ENCODE data around the gene SLC16A4. TPM values are rescaled to one million over a fixed set of nuclear protein-coding genes. Genes with fewer than 3 reads are reported as not detected.

Gene SLC16A4
- total RNA-seq, 3 donors from 2014 or later: 0.96 to 31.5 (median 14.4) TPM

DNA sequence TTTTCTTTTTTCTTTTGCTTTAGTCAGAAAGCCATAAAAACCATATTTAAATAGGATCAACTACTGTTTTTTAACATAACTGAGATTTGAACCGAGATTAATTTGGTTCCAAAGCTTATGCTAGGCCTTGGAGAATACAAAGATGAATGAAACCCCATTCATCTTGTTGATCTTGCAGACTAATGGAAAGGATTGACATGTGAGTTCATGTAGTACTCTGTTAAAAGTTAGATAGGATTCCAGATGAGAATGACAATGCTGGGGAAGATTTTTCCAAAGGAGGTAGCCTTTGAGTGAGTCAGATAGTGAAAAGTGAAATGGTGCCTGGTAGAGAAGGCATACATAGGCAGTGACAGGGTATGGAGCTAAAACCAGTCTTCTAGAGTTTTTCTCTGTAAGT is 29.0 kb downstream of the SLC16A4 start:
- Histone ChIP-seq H3K4me3 (no peak overlapping the region), H3K4me1 (no peaks in the 10 kb centered on the region), H3K27me3 (no peaks in the 10 kb centered on the region), H3K9me3 (no peaks in the 10 kb centered on the region), H3K36me3 (no peaks in the 10 kb centered on the region), H3K27ac (no peak overlapping the region)
- no peak for DNase-seq (ENCODE audit: low spot score in 2 of 2)
- TF ChIP-seq POLR2AphosphoS5 (IDR thresholded peaks at IDR 0.05) (no peak), POLR2A (IDR thresholded peaks at IDR 0.05) (no peak)
- TF ChIP-seq, protein P1, sequence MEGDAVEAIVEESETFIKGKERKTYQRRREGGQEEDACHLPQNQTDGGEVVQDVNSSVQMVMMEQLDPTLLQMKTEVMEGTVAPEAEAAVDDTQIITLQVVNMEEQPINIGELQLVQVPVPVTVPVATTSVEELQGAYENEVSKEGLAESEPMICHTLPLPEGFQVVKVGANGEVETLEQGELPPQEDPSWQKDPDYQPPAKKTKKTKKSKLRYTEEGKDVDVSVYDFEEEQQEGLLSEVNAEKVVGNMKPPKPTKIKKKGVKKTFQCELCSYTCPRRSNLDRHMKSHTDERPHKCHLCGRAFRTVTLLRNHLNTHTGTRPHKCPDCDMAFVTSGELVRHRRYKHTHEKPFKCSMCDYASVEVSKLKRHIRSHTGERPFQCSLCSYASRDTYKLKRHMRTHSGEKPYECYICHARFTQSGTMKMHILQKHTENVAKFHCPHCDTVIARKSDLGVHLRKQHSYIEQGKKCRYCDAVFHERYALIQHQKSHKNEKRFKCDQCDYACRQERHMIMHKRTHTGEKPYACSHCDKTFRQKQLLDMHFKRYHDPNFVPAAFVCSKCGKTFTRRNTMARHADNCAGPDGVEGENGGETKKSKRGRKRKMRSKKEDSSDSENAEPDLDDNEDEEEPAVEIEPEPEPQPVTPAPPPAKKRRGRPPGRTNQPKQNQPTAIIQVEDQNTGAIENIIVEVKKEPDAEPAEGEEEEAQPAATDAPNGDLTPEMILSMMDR (IDR thresholded peaks at IDR 0.05): no peak
- intact Hi-C loops (cut with DNase I; ENCODE audit: low total_unique reads): no loop called here

GRCh38 chr1:110360431-110360830 is 30.4 kb downstream of the SLC16A4 start:
- TF ChIP-seq POLR2A (IDR thresholded peaks at IDR 0.05) (no peak), POLR2AphosphoS5 (IDR thresholded peaks at IDR 0.05) (no peak)
- TF ChIP-seq, protein P1 (IDR thresholded peaks at IDR 0.05): no peak
- H3K27ac ChIP-seq: no peak overlapping the region
- no peak overlapping the region for H3K4me3 ChIP-seq
- DNase-seq (ENCODE audit: low spot score in 2 of 2): no peak
- H3K36me3 ChIP-seq: no peaks in the 10 kb centered on the region
- no peaks in the 10 kb centered on the region for H3K27me3 ChIP-seq
- H3K4me1 ChIP-seq: no peaks in the 10 kb centered on the region
- no peaks in the 10 kb centered on the region for H3K9me3 ChIP-seq
- intact Hi-C loops (cut with DNase I; ENCODE audit: low total_unique reads): no loop called here

GRCh38 chr1:110356379-110356778 is 34.4 kb downstream of the SLC16A4 start:
- Histone ChIP-seq H3K4me1 (no peaks in the 10 kb centered on the region), H3K27me3 (no peaks in the 10 kb centered on the region), H3K27ac (no peak overlapping the region), H3K4me3 (no peak overlapping the region), H3K36me3 (no peaks in the 10 kb centered on the region), H3K9me3 (no peaks in the 10 kb centered on the region)
- intact Hi-C loops (cut with DNase I; ENCODE audit: low total_unique reads): no loop called here
- TF ChIP-seq POLR2AphosphoS5 (IDR thresholded peaks at IDR 0.05): no peak
- TF ChIP-seq POLR2A (IDR thresholded peaks at IDR 0.05): no peak
- TF ChIP-seq, protein P1 (IDR thresholded peaks at IDR 0.05): no peak
- no peak for DNase-seq (ENCODE audit: low spot score in 2 of 2)

GRCh38 chr1:110355321-110355720 is 35.5 kb downstream of the SLC16A4 start:
- Histone ChIP-seq H3K4me1 (no peaks in the 10 kb centered on the region), H3K4me3 (no peak overlapping the region), H3K36me3 (no peaks in the 10 kb centered on the region), H3K27ac (peak overlapping the region in 1 of 2 donors; percentile 6), H3K27me3 (no peaks in the 10 kb centered on the region), H3K9me3 (no peaks in the 10 kb centered on the region)
- TF ChIP-seq, protein P1 (IDR thresholded peaks at IDR 0.05): no peak
- intact Hi-C loops (cut with DNase I; ENCODE audit: low total_unique reads): no loop called here
- DNase-seq (ENCODE audit: low spot score in 2 of 2): no peak

- H3K4me3 ChIP-seq: no peak overlapping the region
- no peaks in the 10 kb centered on the region for H3K9me3 ChIP-seq
- no peak for DNase-seq (ENCODE audit: low spot score in 2 of 2)
- TF ChIP-seq, protein P1 (IDR thresholded peaks at IDR 0.05): no peak
- TF ChIP-seq POLR2AphosphoS5 (IDR thresholded peaks at IDR 0.05) (no peak), POLR2A (IDR thresholded peaks at IDR 0.05) (no peak)
- peaks cover 4% of the 10 kb centered on the region for H3K36me3 ChIP-seq
- no peaks in the 10 kb centered on the region for H3K27me3 ChIP-seq
- H3K27ac ChIP-seq: no peak overlapping the region
- H3K4me1 ChIP-seq: peaks cover 0 to 5% of the 10 kb centered on the region in 2 donors
- intact Hi-C loops (cut with DNase I; ENCODE audit: low total_unique reads): no loop called here
Measured at GRCh38 chr1:110350360-110350759, 40.5 kb downstream of the SLC16A4 start.
